ENCODE data around the gene DXO. TPM values are rescaled to one million over a fixed set of nuclear protein-coding genes. Genes with fewer than 3 reads are reported as not detected.
"Not testable (repeated sequence)": the region's sequence is repeated elsewhere in the genome, so short reads cannot be mapped to it uniquely, and the experiment has no call there.

Gene DXO
- total RNA-seq, 1 donor from 2014 or later, result 28.7 TPM

DNA sequence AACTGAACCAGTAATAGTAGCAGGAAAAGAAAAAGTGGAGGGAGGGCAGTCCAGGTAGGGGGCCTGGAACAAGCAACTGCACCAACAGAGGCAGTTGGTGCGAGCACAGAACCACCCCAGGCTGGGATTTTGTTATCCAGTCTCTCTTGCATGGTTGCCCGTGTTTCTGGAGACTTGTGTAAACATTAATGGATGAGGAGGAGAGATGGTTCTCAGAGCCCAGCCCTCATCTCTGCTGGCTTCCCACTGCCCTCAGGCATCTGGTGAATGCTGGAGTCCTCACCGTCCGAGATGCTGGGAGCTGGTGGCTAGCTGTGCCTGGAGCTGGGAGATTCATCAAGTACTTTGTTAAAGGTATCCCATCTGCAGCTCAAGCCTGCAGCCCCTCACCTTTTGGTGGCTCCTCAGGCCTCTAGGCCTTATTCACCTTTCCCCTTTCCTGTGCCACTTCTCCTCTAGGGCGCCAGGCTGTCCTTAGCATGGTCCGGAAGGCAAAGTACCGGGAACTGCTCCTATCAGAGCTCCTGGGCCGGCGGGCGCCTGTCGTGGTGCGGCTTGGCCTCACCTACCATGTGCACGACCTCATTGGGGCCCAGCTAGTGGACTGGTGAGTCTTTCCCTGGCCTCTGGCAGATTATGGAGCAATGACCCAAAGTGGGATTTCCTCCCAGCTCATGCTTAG lies 8.4 kb upstream of the DXO start:
- not testable (repeated sequence) for DNase-seq (ENCODE audit: low read depth)

DNA sequence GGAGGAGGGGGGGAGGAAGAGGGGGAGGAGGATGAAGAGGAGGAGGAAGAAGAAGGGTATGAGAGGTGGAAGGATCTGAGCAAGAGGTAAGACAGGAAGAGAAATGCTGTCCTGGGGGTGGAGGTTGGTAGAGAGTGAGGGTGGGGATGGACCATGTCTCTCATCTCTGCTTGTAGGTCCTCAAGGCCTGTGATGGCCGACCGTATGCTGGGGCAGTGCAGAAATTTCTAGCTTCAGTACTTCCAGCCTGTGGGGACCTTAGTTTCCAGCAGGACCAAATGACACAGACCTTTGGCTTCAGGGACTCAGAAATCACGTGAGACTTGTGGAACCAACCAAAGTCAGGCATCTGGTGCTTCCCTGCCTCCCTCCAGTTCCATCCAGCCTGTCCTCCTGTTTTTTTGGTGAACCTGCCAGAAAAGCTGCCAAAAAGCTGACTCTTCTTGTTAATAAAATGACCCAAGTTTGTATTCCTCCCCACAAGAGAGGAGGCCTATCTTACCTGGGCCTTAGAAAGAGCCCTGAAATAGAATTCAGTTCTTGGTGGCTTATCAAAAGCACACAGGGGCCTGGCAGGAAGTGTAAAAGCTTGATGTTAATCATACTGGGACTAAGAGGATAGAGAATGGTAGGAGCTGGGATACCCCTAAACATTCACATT lies 7.4 kb upstream of the DXO start:
- DNase-seq (ENCODE audit: low read depth), result no peak

GRCh38 chr6:31978831-31979230 lies 6.9 kb upstream of the DXO start:
- DNase-seq (ENCODE audit: low read depth), result no peak

GRCh38 chr6:31977816-31978431 lies 6.0 kb upstream of the DXO start:
- no peak for DNase-seq (ENCODE audit: low read depth)

GRCh38 chr6:31976065-31976464 lies 4.1 kb upstream of the DXO start:
- DNase-seq (ENCODE audit: low read depth), result not testable (repeated sequence)

- DNase-seq (ENCODE audit: low read depth), result peak; percentile 32
These were observed 892 bp upstream of the DXO start for GRCh38 chr6:31972709-31973350.

DNA sequence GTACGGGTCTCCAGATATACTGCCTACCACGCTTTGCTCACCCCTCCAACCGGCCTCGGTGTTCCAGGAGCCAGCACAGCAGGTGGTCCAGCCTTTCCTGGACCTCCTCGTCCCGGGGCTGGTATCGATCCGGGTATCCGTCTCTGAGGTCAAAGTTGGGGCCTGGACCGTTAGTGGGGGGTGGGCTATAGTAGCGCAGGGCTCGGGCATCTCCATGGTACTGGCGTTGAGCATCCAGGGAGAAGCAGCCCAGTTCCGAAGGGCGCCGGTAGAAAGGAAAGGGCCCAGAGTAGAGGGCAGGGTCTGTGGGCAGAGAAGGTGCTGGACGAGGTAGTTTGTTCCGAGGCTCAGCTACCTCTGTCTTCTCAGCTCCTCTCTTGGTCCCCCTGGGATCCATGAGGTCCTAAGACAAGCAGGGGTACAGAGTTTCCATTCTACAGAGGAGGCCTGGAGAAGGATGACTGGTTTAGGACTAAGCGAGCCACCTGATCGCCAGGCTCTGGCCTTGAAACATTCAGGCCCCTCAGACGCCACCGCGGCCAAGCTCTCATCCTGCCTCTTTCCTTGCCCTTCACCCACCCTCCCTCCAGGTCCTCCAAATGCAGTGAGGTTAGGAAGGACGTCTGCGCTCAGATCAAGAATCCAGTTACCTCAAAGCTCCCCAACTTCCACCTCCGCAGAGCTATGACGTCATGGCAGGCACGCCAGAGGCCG lies 502 bp downstream of the DXO start:
- no peak for DNase-seq (ENCODE audit: low read depth)

DNA sequence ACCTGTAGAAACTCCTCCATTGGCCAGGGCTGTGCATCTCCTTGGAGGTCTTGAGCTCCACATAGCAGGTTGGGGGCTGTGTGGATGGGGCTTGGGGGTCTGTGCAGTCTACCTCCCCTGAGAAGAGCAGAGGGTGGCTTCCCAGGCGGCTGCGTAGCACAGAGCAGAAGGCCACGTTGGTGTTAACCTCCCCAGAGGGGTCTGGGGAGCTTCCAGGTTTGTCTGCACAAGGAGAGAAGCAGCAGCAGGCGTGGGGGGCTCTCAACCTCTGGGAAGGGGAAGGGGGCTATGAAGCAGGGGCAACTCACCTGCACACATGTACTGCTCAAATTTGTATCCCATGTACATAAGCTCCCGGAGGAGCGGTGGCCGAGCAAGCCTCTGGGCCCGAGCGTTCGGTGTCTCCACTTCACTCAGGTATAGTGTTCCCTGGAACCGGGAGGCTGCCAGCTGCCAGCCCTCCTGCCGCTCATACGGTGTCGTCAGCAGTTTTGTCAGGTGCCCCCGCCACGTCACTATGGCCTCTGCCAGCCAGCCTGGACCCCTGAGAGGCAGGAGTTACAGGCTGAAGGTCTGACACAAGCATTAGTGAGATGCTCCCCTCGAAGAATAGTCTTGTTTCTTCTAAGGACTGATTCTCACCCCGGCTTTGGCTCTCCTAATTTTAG lies 1.2 kb downstream of the DXO start:
- DNase-seq (ENCODE audit: low read depth), result no peak

DNA sequence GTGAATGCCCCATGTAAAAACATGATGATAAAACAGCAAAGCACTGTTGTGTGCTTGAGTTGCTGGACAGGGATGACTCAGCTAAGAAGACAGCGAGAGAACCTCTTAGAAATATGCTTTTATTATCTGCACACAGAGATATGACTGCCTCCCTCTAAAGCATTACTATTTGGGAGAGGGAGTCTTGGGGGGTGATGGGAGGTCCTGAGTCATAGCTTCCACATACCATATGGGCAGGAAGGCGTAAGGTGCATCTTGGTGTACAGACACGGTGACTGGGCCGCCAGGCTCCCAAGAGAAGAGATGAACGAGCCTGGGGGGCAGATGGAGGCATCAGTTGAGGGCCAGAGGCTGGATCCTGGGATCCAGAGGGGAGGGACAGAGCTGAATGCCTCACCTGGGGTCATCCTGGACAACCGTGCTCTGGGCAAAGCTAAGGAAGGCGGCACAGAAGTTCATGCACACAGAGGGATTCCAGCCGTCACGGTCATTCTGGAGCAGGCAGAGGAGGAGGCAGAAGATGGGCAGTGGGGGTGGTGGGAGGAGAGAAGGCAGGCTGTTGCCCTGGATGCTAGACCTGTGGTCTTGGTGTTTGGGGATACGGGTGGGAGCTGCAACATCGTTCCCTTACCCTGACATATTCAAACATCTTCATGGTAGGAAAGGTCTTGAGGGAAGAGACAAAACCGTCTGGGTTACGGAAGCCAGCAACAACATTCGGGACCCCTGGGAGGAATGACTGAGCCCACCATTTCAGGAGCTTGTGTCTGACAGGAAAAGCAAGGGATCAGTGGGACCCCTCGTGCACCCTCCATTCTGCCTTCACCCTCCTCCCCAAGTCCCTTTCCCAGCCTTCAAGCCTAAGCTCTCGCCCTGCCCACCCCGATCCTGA lies 2.0 kb downstream of the DXO start:
- DNase-seq (ENCODE audit: low read depth), result no peak

DNA sequence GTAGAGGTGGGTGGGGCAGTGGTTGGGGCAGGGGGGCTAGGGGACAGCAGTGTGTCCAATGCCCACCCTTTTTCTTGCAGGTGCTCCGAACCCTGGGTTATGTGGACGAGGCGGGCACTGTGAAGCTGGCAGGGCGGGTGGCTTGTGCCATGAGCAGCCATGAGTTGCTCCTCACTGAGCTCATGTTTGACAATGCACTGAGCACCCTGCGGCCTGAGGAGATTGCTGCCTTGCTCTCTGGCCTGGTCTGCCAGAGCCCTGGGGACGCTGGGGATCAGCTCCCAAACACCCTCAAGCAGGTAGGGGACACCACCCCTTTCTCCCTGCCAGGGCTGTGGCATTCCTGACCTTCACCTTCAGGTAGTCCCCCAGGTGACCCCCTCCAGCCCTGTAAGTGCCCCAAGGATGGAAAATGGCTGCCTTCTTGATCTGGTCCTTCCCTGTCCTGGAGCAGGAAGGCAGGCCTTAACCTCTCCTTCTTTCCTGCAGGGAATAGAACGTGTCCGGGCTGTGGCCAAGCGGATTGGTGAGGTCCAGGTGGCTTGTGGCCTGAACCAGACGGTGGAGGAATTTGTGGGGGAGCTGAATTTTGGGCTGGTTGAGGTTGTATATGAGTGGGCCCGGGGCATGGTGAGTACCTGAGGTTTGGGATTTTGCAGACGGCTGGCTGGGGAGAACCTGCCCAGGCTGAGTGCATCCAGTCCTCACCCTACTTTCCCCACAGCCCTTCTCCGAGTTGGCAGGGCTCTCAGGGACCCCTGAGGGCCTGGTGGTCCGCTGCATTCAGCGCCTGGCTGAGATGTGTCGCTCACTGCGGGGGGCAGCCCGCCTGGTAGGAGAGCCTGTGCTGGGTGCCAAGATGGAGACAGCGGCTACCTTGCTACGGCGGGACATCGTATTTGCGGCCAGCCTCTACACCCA lies 2.9 kb downstream of the DXO start:
- no peak for DNase-seq (ENCODE audit: low read depth)

- DNase-seq (ENCODE audit: low read depth), result no peak
These were observed 3.6 kb downstream of the DXO start for GRCh38 chr6:31968326-31968725.

- DNase-seq (ENCODE audit: low read depth), result no peak
These were observed 4.0 kb downstream of the DXO start for GRCh38 chr6:31967926-31968320.

DNA sequence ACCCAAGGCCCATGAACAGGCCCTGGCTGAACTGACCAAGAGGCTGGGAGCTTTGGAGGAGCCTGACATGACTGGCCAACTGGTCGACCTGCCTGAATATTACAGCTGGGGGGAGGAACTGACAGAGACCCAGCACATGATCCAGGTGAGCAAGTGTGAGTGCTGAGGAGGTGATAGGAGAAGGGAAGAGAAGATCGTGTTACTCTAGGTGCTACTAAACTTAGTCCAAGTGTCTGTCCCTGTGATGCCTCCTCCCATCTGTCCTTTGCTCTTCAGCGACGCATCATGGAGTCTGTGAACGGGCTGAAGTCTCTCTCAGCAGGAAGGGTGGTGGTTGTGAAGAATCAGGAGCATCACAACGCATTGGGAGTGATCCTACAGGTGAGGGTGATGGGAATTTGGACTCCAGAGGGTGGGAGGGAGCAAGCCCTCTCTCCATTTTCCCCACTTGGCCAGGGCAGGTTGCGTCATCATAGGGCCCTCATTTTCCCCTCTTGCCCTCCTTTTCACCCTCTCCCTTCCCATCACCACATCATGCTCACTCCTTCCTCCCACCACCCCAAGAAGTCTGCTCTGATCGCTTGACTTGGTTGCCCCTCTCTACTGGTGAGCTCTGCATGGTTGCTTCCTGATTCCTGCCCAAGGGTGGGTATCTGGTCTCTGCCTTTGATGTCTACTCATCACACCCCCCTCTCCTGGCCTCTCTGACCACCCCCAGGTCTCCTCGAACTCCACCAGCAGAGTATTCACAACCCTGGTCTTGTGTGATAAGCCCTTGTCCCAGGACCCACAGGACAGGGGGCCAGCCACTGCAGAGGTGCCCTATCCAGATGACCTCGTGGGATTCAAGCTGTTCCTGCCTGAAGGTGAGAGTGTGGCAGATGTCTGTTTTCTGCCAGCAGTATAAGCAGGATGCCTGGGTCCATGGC lies 4.7 kb downstream of the DXO start:
- DNase-seq (ENCODE audit: low read depth), result no peak

DNA sequence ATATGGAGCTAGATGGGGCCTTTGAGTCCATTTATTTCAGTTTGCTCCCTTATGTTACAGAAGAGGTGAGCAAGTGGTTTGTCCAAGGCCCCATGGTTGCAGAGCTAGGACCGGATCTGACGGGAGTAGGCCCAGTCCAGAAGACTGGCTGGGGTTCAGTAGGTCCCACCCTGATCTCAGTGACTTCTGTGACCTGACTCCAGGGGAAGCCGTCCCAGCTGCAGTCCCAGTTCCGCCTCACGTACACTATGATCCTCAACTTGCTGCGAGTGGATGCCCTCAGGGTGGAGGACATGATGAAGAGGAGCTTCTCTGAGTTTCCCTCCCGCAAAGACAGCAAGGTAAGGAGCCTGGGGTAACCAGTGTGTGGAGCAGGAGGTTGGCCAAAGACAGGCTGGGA lies 5.4 kb downstream of the DXO start:
- no peak for DNase-seq (ENCODE audit: low read depth)

DNA sequence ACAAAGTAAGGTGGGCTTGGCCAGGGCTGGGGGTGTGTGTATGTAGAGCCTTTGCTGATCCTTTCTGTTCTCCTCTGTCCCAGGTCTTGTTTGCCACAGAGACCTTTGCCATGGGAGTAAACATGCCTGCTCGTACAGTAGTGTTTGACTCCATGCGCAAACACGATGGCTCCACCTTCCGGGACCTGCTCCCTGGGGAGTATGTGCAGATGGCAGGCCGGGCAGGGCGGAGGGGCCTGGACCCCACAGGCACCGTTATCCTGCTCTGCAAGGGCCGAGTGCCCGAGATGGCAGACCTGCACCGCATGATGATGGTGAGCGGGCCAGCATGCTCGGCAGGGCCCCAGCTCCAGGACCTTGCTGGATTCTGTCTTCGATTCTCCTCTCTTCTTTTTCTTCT lies 6.2 kb downstream of the DXO start:
- no peak for DNase-seq (ENCODE audit: low read depth)

DNA sequence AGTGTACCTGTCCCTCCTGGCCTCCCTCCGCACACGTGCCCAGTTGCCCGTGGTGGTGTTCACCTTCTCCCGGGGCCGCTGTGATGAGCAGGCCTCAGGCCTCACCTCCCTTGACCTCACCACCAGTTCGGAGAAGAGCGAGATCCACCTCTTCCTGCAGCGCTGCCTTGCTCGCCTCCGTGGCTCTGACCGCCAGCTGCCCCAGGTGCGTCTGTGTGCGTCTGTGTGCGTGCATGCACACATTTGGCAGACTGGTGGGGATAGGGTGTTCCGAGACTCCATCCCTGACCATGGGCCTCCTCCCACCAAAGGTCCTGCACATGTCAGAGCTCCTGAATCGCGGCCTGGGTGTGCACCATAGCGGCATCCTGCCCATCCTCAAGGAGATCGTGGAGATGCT lies 8.0 kb downstream of the DXO start:
- no peak for DNase-seq (ENCODE audit: low read depth)

DNA sequence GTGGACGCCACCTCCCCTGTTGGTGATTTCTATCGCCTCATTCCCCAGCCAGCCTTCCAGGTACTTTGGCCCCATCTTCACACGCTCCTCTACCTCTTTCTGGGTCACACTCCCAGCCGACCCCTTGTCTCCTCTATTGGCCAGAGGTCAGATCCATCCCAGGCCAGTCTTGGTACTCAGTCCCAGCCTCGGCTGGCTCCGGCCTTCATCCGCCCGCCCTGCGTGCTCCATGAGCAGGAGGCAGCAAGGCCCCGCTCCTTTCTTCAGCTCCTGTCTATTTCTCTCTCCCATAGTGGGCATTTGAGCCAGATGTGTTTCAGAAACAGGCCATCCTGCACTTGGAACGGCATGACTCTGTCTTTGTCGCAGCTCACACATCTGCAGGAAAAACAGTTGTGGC lies 10.3 kb downstream of the DXO start:
- no peak for DNase-seq (ENCODE audit: low read depth)
